22Rv1 (cell line): ENCODE measurements around the gene ANKRD17.

ENCODE experiments used
- CTCF ChIP-seq: fragments of 450-650 bp; IDR thresholded peaks from 2 replicates; pipeline ENCODE4 v1.5.1; 2017; ENCODE audit warnings: mild to moderate bottlenecking
- ZFX ChIP-seq: fragments of 450-650 bp; IDR thresholded peaks from 2 replicates; pipeline ENCODE4 v1.6.1; 2017; ENCODE audit warnings: antibody characterized with exemption, borderline replicate concordance

GRCh38 chr4:73099143-73099542 is 159.5 kb downstream of the ANKRD17 start:
- TF ChIP-seq CTCF (no peak), ZFX (no peak)
